Esophagus muscularis mucosa (tissue), 2 donors: ENCODE results near the gene ZNF486.

ENCODE experiments used
- EP300 ChIP-seq: sonication (generic); formaldehyde crosslinking; IDR thresholded peaks from one replicate; pipeline ENCODE4 v1.6.1; 2017; ENCODE audit warnings: antibody characterized with exemption
- POLR2A ChIP-seq: fragments of 450-650 bp; IDR thresholded peaks from one replicate; pipeline ENCODE4 v1.6.1; 2017; ENCODE audit warnings: antibody characterized with exemption, moderate library complexity, mild to moderate bottlenecking, low read depth

- no peak for TF ChIP-seq EP300
- TF ChIP-seq POLR2A = peak; percentile 14
These were observed at the start of gene ZNF486 for GRCh38 chr19:20167020-20167644.
